Measurements from ENCODE around the gene AQP12A.

AQP12A gene

DNA sequence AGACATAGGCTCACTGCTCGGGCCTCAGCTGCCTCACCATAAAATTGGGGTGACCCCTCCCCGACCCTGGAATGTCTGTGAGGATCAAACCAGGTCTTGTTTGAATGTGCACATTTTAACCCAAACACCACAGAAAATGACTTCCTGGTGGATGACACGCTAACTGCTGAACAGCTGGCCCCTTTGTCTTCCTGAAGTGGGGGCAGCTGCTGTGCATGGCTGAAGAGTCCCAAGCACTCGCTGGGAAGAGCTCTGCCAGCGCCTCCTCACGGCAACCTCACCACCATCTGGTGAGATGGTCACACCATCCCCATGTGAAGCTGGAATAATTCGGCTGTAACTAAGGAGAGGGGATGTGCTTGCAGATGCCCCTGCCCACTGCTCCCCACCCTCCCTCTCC, 34.0 kb downstream of the AQP12A start:
- DNase-seq = no peak

DNA sequence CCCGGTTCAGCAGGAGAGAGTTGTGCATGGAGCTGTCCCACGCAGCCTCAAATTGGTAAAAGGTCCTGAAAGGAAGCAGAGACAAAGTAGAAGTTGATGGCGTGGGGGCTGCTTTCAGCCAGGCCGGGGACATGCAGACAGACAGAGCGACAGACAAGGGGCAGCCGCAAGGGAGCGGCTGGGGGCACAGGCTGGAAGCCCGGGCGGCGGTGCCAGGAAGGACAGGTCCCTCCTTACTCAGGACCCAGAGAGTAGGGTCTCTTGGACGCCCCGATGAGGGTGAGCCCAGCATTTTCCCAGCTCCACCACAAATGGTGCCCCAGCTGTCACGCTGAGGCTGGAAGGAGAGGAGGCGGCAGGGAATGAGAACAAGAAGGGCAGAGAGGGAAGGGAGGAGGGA, 35.2 kb downstream of the AQP12A start:
- DNase-seq = no peak

DNA sequence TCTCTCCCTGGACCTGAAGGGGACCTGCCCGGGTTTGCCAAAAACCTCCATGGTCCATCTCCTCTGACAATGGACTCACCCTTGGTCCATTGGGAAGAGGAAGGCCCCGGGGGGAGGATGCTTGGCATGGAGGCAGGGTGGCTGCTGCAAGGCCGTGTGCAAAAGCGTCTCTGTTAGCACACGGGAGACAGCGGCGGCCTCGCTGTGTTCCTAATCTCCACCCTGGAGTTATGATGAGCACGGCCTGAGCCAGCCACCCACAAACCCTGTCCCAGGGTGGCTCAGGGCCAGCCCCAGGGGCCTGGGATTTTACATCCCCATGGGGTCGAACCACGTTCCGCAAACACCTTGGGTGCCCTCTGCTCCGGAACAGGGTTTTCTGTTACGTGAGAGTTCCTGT, 35.8 kb downstream of the AQP12A start:
- no peak for DNase-seq

DNA sequence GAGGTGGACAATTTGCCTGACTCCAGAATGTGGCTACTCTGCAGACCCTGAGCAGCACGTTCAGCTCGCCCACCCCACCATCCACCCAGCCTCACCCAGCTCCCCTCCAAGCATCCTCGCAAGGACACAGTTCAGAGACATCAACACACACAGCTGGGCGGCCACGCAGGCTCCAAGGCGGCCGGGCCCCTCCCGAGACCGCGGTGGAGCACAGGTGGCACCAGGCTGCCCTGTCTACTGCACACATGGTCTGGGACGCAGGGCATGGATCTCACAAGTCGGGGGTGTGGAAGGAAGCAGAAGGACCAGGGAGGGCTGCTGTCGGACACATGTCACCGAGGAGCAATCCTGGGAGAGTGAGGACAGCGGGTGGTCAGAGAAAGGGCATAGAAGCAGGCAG, 36.2 kb downstream of the AQP12A start:
- no peak for DNase-seq

DNA sequence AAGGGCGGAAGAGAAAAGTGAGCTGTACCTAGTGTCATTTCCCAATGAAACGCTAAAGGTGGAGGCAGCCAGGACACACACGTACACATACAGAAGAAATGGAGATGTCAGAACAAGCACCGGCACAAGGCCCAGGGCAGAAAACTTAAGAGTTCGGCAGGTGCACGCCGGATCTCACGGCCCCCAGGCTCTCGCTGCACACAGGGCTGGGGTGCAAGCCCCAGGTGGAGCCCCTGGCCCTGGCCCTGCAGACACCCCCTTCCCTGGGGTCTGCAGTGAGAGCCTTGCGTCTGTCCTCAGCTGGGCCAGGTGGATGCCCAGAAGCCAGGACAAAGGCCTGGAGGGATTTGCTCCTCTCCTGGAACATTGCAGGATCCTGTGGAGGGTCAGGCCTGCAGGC, 36.7 kb downstream of the AQP12A start:
- DNase-seq = no peak

DNA sequence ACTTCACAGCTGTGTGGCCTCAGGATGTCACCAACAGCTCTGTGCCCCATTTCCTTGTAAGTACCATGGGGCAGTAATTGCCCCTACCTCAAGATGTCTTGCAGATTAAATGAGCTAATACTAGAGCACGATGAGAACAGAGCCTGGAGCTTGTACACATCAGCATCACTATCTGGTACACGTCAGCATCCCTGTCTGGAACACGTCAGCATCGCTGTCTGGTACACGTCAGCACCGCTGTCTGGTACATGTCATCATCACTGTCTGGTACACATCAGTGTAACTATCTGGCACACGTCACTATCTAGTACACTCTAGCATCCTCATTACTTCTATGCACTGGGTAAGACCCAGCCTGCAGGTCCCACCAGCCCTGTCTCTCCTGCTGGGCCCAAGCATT, 37.2 kb downstream of the AQP12A start:
- DNase-seq = no peak

DNA sequence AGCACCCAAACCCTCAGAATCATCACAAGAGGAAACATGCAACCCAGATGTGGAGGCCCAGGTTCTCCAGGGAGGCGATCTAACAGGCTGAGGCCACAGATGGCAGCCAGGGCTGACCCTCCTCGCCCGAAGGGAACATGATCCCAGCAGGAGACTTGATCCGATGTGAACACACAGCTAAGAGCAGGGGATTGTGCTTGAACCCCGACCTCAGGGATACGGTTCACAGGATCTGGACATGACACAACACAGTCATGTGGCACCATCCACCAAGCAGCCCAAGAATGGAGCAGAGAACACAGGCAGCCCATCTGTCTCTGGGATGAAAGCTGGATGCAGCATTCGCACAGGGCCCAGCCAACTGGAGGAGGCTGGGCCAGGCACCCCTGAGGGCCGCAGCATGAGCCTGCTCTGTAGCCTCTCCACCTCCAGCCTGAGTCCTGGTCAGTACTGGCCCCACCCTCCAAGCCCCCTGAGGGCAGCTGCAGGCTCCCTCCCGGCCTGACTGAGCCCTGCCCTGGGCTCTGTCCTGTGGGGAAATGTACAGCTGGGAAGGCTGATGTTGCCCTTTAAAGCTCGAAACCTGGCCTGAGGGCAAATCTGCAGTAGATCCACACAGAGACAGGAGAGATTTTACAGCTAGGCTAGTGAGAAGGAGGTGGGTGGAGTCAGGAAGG, 39.0 kb downstream of the AQP12A start:
- no peak for DNase-seq

DNA sequence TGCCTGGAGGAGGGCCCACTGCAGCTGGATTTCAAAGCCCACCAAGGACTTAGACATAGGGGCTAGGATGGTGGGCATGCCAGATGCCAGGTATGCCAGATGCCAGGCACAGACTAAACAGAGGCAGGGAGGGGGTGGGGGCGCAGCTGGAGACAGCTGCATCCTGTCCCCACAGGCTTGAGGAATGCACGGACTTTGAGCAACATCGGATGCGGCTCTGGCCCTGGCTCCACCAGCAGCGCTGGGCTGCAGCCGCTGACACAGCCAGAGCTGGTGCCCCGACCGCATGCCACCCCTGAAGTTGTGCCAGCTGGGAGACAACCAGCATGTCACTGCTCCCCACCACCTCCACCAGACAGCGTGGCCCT, 39.5 kb downstream of the AQP12A start:
- DNase-seq = no peak

DNA sequence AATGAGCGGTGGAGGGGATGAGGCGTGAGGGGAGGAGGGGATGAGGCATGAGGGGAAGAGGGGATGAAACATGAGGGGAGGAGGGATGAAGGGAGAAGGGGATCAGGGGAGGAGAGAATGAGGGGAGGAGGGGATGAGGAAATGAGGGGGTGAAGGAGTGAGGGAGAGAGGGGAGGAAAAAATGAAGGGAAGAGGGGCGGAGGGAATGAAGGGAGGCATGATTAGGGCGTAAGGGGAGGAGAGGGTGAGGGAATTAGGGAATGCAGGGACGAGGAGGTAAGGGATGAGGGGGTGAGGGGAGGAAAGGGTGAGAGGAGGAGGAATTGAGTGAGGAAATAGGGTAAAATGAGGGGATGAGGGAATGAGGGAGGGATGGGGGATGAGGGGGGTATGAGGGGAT, 40.5 kb downstream of the AQP12A start:
- no peak for DNase-seq

DNA sequence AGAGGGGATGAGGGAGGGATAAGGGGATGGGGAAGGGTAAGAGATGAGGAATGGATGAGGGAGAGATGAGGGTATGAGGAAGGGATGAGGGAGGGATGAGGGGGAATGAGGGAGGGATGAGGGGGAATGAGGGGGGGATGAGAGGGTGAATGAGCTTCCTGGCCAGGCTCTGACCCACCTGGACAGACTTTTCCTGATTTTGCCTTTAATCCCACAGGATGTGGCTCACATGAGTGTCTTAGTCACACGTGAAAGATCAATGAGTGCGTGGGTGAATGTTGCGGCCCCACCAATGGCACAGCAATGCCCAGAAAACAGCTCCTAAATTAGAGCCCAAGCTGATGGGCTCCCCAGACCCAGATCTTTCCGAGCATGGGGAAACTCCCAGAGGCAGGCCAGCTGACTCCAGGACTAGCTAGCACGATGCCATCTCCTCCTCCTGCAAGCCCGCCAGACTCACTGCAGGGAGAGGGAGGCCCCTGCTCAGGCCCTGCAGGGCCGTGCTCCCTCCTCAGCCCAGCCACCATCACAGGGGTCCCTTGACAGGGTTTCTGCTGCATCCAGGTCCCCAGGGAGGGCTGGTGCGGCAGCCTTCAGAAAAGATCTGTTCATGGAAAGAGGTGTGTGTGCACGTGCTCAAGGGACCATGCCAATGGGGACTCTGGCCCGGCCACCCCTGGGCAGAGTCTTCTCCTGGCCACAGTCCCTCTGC, 41.4 kb downstream of the AQP12A start:
- no peak for DNase-seq

DNA sequence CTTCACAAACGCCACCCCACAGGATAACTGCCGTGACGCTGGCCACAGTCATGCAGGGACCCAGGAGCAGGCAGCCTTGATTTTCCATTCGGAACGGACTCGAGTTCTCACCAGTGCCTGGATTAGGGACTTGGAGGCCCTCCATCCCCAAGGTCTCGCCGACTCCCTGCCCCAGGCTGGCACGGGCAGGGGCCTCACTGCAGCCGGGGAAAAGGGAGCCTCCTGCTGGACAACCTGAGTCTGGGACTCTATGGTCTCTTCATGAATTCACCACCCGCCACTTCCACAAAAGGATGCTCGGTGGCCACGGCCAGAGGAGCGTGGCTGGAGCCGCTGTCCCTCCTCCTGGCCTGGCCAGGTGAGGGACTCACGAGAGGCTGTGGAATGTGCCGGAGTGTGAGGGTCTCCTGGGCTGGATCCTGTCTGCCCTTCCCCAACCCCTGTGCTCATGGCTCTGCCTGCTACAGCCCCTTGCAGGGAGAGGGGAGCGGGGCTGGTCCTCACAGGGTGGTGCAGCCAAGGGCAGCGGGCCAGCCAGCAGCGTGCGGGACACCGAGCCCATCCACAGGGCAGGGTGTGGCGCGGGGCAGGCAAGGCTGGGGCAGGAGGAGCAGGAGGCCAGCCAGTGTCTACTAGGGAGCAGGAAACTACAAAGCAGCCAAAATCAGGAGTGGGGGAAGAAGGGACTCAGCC, 42.3 kb downstream of the AQP12A start:
- DNase-seq = no peak

DNA sequence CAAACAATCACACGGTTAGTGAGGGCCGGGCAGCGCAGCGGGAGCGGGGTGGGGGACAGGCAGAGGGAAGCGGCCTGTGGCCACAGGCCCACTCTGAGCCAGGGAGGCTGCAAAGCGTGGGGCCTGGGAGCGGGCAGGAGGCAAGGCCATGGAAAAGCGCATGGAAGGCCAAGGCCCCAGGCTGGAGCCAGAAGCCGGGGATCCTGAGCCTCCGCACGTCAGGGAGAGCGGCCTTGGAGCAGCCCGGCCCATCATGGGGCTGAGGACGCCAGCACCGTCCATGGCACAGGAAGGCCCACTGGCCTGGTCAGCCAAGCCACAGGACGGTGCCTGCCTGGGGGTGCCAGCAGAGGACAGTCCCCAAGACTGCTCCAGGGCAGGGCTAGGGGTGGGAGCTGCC, 43.1 kb downstream of the AQP12A start:
- no peak for DNase-seq

DNA sequence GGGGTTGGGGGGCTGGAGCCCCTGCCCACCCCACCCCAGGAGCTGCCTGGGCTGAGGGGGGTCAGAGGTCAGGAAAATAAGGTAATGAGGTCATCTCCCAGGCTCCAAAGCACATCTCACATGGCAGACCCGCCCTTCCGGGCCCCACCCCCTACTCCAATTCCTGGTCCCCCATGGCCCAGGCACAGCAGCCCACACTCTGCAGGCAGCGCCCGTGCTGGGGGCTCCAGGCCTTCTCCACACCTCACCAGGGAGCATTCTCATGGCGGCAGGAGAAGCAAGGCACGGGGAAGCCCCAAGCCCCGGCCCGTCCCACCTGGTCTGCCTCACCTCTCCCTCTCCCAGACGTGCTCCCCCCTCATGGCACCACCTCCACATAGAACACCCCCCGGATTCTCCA, 43.8 kb downstream of the AQP12A start:
- DNase-seq = no peak

DNA sequence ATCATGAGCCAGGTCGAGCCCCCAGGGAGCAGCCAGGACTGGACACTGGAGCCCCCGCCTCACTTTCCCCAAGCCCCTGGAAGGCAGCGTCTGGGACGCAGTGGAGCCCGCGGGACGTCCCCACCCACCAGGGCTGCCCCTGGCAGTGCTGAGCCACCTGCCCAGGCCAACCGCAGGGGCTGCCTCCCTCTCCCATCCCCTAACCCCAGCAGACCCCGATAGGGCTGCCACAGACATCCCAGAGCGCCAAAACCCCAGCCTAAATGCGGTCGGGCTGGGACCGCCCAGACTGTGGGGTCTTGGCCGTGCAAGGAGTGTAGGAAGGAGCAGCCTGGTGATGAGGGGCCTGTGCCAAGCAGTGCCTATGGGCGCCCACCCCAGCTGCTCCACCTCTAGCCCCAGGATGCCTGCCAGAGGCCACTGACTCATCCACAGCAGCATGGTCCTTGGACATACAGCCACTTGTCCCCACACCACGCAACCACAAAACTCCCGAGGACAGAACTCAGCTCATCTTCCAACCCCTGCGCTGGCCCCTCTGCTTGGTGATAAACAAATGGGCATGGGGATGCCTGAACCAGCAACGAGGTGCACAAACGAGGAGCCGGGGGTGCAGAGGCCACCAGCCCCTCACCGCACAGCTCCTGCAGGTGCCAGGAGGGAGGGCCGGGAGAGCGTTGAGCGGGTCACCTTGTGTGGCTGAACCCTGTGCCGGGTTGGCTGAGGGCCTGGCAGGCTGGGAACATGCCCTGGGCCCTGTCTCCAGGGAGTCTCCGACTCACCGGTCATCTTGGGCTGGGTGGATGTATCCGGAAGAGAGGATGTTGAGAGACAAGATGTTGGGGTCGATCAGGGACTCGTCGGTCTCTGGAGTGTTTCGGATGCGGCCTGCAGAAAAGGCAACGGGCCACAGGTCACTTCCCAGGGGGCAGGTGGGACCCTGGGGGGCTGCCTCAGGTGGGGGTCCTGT, 44.9 kb downstream of the AQP12A start:
- DNase-seq = no peak

DNA sequence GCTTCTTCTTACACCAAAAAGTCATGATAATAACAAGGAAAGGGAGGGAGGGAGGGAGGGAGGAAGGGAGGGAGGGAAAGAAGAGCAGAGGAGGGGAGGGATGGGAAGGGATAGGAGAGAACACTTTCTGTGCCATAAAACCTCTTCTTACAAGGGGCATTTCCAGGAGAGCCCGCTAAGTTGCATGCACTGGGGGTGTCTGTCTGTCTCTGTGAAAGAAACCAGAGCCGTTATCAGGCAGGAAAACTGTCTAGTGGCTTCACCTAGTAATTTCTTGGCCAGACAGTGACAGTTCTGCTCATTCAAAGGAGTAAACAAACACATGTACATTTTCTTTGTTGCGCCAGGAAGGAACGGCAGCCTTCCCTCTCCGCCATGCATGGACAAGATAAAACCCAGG, 45.8 kb downstream of the AQP12A start:
- DNase-seq = no peak

DNA sequence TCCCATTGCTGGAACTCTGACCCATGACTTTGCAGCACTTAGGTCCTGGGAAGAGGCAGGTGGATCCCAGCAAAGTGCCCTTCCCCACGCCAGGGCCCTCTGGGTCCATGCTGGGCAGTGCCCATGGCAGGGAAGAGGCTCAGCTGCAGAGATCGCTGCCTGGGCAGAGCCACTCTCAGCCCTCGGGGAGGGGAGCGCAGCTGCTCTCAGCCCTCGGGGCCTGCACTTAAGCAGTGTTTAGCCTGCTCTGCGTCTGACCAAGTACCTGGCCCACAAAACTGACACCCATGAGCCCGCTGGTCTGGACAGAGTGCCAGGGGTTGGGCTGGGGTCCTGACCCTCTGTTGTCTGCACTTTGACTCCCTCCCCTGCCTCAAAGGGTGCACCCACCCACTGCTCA, 46.3 kb downstream of the AQP12A start:
- no peak for DNase-seq

DNA sequence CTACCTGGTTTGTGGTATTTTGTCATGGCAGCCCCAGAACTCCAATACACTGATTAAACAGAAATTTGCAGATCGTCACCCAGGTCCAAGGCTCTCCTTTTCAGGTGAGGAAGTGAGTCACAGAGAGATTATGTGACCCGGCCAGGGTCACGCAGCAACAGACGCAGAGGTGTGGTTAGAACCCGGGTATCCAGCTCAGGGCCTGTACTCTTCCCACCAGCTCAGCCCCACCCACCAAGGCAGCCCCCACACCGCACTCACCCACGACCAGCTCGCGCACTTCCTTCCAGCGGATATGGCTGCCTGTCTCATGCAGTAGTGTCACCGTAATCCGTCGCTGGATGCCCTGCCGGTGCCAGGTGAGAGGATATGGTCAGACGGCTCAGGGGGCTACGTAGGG, 48.1 kb downstream of the AQP12A start:
- peak; percentile 33 for DNase-seq

DNA sequence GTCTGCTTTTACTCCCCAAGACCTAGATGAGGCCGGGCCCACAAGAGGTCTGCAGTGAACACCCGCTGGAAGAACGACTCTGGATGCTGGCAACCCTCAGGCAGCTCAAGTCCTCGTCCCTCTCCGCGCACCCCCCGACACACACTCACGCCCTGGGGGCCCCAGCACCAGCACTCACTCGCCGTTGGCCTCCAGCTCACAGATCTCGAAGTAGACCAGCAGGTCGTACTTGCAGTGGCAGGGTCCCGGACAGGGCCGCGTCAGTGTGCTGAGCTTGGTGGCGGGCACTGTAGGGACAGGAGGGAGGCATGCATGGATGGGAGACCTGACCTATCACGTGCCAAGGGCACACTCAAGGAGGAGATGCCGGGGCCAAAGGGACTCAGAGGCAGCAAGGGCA, 49.4 kb downstream of the AQP12A start:
- DNase-seq = no peak

DNA sequence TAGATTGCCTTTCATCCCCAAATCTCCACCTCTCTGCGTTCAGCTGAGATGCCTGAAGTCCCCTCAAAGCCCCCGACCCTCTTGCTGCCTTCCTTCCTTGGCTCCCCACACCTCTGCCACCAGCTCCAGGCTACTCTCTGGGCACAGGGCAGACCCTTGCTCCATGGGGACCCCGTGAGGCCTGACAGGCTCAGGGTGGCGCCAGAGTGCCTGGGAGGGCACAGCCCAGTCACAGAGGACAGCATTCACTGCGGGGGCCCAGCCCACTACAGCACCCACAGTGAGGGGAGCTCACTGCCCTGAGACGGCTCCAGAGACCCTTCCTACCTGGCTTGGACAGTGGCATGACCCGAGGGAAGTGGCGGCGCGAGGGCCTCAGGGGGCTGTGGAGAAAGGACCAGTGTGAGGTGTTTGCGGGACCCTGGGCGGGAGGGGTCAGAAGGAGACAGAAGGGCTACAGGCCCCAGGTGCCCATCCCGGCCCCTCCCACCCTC, 51.0 kb downstream of the AQP12A start:
- no peak for DNase-seq

DNA sequence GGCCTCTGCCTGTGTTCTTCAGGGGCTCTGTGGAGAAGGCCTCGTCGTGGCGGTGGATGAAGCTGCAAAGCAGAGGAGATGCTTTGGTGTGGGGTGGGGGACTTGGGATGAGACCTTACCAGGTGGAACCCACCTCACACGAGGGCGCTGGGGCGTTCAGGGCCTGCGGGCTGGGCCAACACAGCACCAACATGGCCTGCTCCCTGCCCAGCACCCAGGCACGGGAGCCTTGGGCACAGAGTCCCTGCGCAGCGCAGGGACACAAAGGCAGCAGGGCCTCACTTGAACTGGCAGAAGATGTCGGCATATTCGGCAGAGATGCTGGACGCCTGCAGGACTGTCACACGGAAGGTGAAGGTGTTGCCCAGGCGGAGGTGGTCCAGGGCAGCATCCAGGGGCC, 53.8 kb downstream of the AQP12A start:
- DNase-seq = no peak

DNA sequence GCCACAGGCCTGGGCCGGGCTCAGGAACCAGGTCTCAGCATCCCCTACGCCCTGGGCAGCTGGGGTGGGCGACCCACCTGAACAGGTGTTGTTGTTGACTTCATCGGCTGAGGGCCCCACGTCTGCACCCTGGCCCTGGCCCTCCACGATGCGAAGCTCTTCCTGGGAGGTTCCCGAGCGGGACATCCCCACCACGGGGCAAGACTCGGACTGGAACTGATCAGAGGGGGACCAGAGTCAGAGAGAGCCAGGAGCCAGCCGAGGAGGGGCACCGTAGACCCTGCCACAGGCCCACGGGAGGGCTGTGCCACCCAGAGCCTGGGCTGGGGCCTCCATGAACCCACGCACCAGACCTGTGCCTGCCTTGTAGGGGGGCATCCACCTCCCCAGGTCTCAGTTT, 54.3 kb downstream of the AQP12A start:
- no peak for DNase-seq

DNA sequence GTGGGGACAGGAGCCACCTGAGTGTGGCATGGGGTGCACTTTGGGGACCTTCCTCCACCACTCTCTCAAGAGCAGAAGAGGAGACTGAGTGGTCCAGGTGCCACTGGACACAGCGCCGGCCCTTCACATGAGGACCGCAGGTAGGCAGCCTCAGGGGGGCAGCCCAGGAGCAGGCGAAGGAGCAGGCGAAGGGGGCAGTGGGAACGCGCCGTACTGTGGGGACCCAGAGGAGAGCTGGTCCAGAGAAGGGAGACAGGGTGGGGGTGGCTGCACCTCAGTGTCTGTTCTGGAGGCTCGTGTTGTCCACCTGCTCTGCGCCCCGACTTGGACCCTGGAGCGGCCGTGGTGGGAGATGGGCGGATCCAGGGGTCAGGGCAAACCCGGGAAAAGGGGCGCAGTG, 55.0 kb downstream of the AQP12A start:
- DNase-seq = no peak

DNA sequence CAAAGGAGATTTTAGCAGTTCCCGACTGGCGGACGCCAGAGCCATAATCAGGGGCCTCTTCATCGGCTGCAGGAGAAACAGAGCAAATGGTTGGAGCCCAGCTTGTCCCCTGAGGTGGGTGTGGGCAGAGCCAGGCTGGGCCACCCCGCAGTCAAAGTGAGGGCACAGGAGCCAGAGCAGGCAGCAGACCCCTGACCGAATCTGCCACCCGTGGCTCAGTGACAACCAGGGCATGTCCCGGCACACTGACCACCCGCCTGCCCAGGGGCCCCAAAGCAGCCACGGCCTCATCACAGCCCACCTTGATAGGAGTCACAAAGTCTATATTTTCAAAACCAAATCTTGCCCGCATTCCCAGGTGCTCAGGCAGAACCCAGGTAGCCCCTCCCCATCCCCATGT, 55.6 kb downstream of the AQP12A start:
- no peak for DNase-seq
